ENCODE results near the gene LRRC8D. TPM values are rescaled to one million over a fixed set of nuclear protein-coding genes. Genes with fewer than 3 reads are reported as not detected.
A peak's percentile ranks its signal among the peaks of the same experiment; 100 is the strongest.

Gene LRRC8D
- total RNA-seq, 2 donors from 2014 or later: 23.8 to 33.8 TPM

DNA sequence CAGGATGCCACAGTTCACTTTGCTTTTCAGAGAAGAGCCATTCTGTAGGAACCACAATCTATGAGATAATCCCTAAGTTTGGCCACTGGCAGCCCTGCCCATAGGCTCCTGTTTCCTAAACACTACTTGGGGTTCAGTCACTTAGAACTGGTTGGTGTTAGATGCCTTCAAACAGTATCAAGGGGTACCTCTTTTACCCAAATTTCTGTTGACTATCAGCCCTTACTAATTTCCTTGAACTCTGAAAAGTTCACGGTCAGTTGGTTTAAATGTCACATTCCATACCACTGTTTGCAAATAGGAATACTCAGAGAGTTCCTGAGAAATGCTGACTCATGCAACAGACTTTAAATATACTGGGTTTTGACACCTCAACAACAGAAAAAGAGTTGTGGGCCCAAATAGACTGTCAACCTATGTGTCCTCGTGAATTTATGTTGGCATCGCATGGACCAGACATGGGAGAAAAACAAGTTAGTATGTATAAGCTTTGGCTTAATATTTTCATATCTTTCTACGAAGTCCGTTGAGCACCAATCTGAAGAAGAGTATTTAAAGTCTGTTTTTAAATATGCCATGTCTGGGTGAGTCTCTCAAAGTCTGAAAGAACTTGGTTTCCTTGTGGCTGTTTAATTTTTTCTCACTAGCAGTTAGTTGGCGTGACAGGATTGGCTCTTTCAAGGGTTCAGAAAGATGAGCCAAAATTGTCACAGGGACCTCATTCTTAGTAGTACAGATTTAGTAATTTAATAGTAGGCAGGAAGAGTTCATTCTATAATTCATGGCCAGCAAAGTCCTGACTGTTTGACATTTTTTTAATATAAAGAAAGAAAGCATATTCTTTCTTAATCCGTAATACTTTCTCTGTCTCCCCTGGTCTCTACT, 117.6 kb downstream of the LRRC8D start:
- H3K9me3 Mint-ChIP-seq: no peaks in the 10 kb centered on the region
- Histone ChIP-seq H3K9ac (ENCODE audit: extremely low read depth, low read length, poor library complexity, severe bottlenecking) (no peak overlapping the region), H3K9me3 (ENCODE audit: control insufficient read depth, low read length) (no peaks in the 10 kb centered on the region), H3K4me3 (ENCODE audit: low read length) (no peak overlapping the region), H3K36me3 (ENCODE audit: control insufficient read depth, insufficient read depth, low read length) (peaks cover 9% of the 10 kb centered on the region), H3K27ac (ENCODE audit: low read depth, low read length) (peak overlapping the region; percentile 49), H3K27me3 (ENCODE audit: control insufficient read depth, insufficient read depth, low read length, poor library complexity, severe bottlenecking) (no peaks in the 10 kb centered on the region), H3K4me1 (ENCODE audit: control insufficient read depth, insufficient read depth, low read length) (peaks cover 12% of the 10 kb centered on the region)
- H3K27me3 Mint-ChIP-seq (ENCODE audit: insufficient read depth): peaks cover 2% of the 10 kb centered on the region
- 95 to 98% methylated on average over 6 to 7 of the region's 7 CpGs for WGBS, 2 experiments (ENCODE audit: insufficient coverage in 1 of 2, insufficient read length in 1 of 2)
- no peak for DNase-seq
- no peak overlapping the region for H3K27ac Mint-ChIP-seq
- H3K4me3 Mint-ChIP-seq: no peak overlapping the region
- TF ChIP-seq CTCF (conservative IDR thresholded peaks at IDR 0.05): no peak
- H3K36me3 Mint-ChIP-seq (ENCODE audit: low read depth): peaks cover 18% of the 10 kb centered on the region
- H3K4me1 Mint-ChIP-seq: peaks cover 28% of the 10 kb centered on the region

- 72 to 82% methylated on average over 4 to 7 of the region's 7 CpGs for WGBS, 2 experiments (ENCODE audit: insufficient coverage in 1 of 2, insufficient read length in 1 of 2)
- Histone ChIP-seq H3K9ac (ENCODE audit: extremely low read depth, low read length, poor library complexity, severe bottlenecking) (no peak overlapping the region), H3K9me3 (ENCODE audit: control insufficient read depth, low read length) (no peaks in the 10 kb centered on the region), H3K4me3 (ENCODE audit: low read length) (no peak overlapping the region), H3K4me1 (ENCODE audit: control insufficient read depth, insufficient read depth, low read length) (peaks cover 15% of the 10 kb centered on the region), H3K27ac (ENCODE audit: low read depth, low read length) (peak overlapping the region; percentile 44), H3K36me3 (ENCODE audit: control insufficient read depth, insufficient read depth, low read length) (peaks cover 2% of the 10 kb centered on the region), H3K27me3 (ENCODE audit: control insufficient read depth, insufficient read depth, low read length, poor library complexity, severe bottlenecking) (no peaks in the 10 kb centered on the region)
- peaks cover 35% of the 10 kb centered on the region for H3K4me1 Mint-ChIP-seq
- peaks cover 10% of the 10 kb centered on the region for H3K36me3 Mint-ChIP-seq (ENCODE audit: low read depth)
- H3K27me3 Mint-ChIP-seq (ENCODE audit: insufficient read depth): peaks cover 2% of the 10 kb centered on the region
- no peak overlapping the region for H3K4me3 Mint-ChIP-seq
- no peak overlapping the region for H3K27ac Mint-ChIP-seq
- no peak for TF ChIP-seq CTCF (conservative IDR thresholded peaks at IDR 0.05)
- DNase-seq: no peak
- no peaks in the 10 kb centered on the region for H3K9me3 Mint-ChIP-seq
Measured at GRCh38 chr1:89939059-89939570, 118.3 kb downstream of the LRRC8D start.

DNA sequence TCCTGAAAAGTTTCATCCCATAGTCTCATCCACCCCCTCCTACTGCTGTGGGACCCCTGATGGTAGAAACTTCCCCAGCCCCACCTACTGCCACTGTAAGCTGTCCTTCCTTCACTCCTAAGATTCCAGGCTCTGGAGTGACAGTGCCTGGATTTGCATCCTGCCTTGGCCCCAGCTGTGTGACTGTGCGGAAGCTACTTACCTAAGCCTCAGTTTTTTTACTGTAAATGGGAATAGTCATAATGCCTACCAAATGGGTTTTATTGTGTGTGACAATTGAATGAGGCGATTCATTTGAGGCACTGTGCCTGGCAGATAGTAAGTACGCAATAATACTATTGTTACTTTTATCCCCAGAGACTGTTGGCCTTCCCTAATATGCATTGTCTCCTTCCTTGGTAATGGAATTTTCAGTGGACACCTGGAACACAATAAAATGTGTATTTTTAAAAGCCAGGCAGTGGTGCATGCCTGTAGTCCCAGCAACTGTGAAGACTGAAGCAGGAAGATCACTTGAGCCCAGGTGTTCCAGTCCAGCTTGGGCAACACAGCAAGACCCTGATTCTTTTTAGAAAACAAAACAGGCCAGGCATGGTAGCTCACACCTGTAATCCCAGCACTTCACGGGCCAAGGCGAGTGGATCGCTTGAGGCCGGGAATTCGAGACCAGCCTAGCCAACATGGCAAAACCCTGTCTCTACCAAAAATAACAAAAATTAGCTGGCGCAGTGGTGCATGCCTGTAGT, 119.0 kb downstream of the LRRC8D start:
- peak overlapping the region; percentile 44 for H3K27ac ChIP-seq (ENCODE audit: low read depth, low read length)
- Mint-ChIP-seq H3K27ac (no peak overlapping the region), H3K4me3 (no peak overlapping the region), H3K36me3 (ENCODE audit: low read depth) (peaks cover 3% of the 10 kb centered on the region), H3K9me3 (no peaks in the 10 kb centered on the region), H3K27me3 (ENCODE audit: insufficient read depth) (peaks cover 8% of the 10 kb centered on the region), H3K4me1 (peaks cover 39% of the 10 kb centered on the region)
- H3K9me3 ChIP-seq (ENCODE audit: control insufficient read depth, low read length): no peaks in the 10 kb centered on the region
- no peak for TF ChIP-seq CTCF (conservative IDR thresholded peaks at IDR 0.05)
- no peak overlapping the region for H3K4me3 ChIP-seq (ENCODE audit: low read length)
- H3K27me3 ChIP-seq (ENCODE audit: control insufficient read depth, insufficient read depth, low read length, poor library complexity, severe bottlenecking): peaks cover 6% of the 10 kb centered on the region
- H3K36me3 ChIP-seq (ENCODE audit: control insufficient read depth, insufficient read depth, low read length): no peaks in the 10 kb centered on the region
- no peak for DNase-seq
- 92 to 93% methylated on average over 7 to 9 of the region's 9 CpGs for WGBS, 2 experiments (ENCODE audit: insufficient coverage in 1 of 2, insufficient read length in 1 of 2)
- H3K9ac ChIP-seq (ENCODE audit: extremely low read depth, low read length, poor library complexity, severe bottlenecking): no peak overlapping the region
- peaks cover 16% of the 10 kb centered on the region for H3K4me1 ChIP-seq (ENCODE audit: control insufficient read depth, insufficient read depth, low read length)
